Osteocyte (in vitro differentiated cells): Measurements from ENCODE around the gene MARS1. TPM values are rescaled to one million over a fixed set of nuclear protein-coding genes. Genes with fewer than 3 reads are reported as not detected.
A peak's percentile ranks its signal among the peaks of the same experiment; 100 is the strongest.

Source experiments
- DNase-seq: peaks from one replicate; pipeline ENCODE4 v3.0.0; 2021; ENCODE audit warnings: mixed read lengths; ENCODE audit not compliant: unreplicated experiment; ENCODE audit errors: extremely low spot score
- H3K27ac Mint-ChIP-seq: one replicate; pipeline ENCODE4 v1.8.0; 2021; ENCODE audit warnings: mild to moderate bottlenecking, mixed read lengths; ENCODE audit not compliant: unreplicated experiment
- H3K27me3 Mint-ChIP-seq: one replicate; pipeline ENCODE4 v1.8.0; 2021; ENCODE audit warnings: mixed read lengths; ENCODE audit not compliant: unreplicated experiment
- H3K36me3 Mint-ChIP-seq: one replicate; pipeline ENCODE4 v1.8.0; 2021; ENCODE audit warnings: mixed read lengths; ENCODE audit not compliant: unreplicated experiment
- H3K4me1 Mint-ChIP-seq: one replicate; pipeline ENCODE4 v1.8.0; 2021; ENCODE audit warnings: mixed read lengths; ENCODE audit not compliant: unreplicated experiment
- H3K4me3 Mint-ChIP-seq: one replicate; pipeline ENCODE4 v1.8.0; 2021; ENCODE audit warnings: mild to moderate bottlenecking, moderate library complexity, mixed read lengths; ENCODE audit not compliant: unreplicated experiment
- H3K9me3 Mint-ChIP-seq: one replicate; pipeline ENCODE4 v1.8.0; 2021; ENCODE audit warnings: mixed read lengths; ENCODE audit not compliant: unreplicated experiment
- CTCF ChIP-seq: fragments of 200-600 bp; sonication (generic); IDR thresholded peaks from 2 replicates; pipeline ENCODE4 v1.5.0; 2021; ENCODE audit warnings: antibody characterized with exemption, mild to moderate bottlenecking, moderate library complexity
- total RNA-seq: library from RNA; stranded (reverse); gene quantifications from 2 replicates; pipeline ENCODE4 v1.2.1, GENCODE V29; 2021

Gene MARS1
- total RNA-seq, 1 donor from 2014 or later: 401 TPM

DNA sequence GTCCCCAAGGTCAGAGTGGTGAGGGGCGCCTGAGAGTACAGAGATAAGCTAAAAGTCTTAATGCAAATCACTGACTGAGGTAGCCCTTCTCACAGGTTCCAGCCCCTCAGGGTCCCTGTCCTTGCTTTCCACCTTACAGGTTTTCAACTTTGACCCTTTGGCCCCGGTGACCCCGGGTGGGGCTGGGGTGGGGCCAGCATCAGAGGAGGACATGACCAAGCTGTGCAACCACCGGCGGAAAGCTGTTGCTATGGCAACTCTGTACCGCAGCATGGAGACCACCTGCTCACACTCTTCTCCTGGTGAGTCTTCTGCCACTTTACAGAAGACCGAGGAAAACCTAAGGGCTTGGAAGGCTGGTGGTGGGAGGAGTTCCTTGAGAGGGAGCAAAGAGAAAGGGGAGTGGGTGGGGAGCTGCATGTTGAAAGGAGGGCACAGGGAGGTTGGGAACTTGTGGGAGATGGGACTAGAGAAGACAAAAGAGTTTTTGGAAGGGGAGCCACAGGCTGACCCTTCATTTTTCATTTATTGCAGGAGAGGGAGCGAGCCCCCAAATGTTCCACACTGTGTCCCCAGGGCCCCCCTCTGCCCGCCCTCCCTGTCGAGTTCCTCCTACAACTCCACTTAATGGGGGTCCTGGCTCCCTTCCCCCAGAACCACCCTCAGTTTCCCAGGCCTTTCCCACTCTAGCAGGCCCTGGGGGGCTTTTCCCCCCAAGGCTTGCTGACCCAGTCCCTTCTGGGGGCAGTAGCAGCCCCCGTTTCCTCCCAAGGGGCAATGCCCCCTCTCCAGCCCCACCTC lies 37.1 kb downstream of the MARS1 start:
- Mint-ChIP-seq H3K4me3 (peak overlapping the region; percentile 99), H3K27me3 (no peaks in the 10 kb centered on the region), H3K4me1 (peaks cover 41% of the 10 kb centered on the region), H3K27ac (peak overlapping the region; percentile 97), H3K36me3 (peaks cover 23% of the 10 kb centered on the region), H3K9me3 (no peaks in the 10 kb centered on the region)
- TF ChIP-seq CTCF: no peak
- no peak for DNase-seq

DNA sequence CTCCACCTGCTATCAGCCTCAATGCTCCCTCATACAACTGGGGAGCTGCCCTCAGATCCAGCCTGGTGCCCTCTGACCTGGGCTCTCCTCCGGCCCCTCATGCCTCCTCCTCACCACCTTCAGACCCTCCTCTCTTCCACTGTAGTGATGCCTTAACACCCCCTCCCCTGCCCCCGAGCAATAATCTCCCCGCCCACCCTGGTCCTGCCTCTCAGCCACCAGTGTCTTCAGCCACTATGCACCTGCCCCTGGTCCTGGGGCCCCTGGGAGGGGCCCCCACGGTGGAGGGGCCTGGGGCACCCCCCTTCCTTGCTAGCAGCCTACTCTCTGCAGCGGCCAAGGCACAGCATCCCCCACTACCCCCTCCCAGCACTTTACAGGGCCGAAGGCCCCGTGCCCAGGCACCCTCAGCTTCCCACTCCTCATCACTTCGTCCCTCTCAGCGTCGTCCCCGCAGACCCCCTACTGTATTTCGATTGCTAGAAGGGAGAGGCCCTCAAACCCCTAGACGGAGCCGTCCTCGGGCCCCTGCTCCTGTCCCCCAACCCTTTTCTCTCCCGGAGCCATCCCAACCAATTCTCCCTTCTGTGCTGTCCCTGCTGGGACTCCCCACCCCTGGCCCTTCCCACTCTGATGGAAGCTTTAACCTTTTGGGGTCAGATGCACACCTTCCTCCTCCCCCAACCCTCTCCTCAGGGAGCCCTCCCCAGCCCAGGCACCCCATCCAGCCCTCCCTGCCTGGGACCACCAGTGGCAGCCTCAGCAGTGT lies 37.9 kb downstream of the MARS1 start:
- TF ChIP-seq CTCF: no peak
- Mint-ChIP-seq H3K4me3 (peak overlapping the region; percentile 26), H3K9me3 (no peaks in the 10 kb centered on the region), H3K4me1 (peaks cover 40% of the 10 kb centered on the region), H3K27ac (peak overlapping the region; percentile 23), H3K27me3 (no peaks in the 10 kb centered on the region), H3K36me3 (peaks cover 25% of the 10 kb centered on the region)
- no peak for DNase-seq

DNA sequence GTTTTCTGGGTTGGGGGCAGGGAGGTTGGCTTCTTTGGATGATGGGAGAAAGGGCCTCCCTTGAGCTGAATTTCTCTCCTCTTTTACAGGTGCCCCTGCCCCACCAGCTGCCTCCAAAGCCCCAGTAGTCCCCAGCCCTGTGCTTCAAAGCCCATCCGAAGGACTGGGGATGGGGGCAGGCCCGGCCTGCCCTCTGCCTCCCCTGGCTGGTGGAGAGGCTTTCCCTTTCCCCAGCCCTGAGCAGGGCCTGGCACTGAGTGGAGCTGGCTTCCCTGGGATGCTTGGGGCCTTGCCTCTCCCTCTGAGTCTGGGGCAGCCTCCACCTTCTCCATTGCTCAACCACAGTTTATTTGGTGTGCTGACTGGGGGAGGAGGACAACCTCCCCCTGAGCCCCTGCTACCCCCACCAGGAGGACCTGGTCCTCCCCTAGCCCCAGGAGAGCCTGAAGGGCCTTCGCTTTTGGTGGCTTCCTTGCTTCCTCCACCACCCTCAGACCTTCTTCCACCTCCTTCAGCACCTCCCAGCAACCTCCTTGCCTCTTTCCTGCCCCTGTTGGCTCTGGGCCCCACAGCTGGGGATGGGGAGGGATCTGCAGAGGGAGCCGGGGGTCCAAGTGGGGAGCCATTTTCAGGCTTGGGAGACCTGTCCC lies 38.7 kb downstream of the MARS1 start:
- no peaks in the 10 kb centered on the region for H3K9me3 Mint-ChIP-seq
- no peak for TF ChIP-seq CTCF
- no peak for DNase-seq
- H3K27me3 Mint-ChIP-seq: no peaks in the 10 kb centered on the region
- H3K4me3 Mint-ChIP-seq: no peak overlapping the region
- peaks cover 32% of the 10 kb centered on the region for H3K4me1 Mint-ChIP-seq
- peaks cover 30% of the 10 kb centered on the region for H3K36me3 Mint-ChIP-seq
- H3K27ac Mint-ChIP-seq: peak overlapping the region; percentile 34

DNA sequence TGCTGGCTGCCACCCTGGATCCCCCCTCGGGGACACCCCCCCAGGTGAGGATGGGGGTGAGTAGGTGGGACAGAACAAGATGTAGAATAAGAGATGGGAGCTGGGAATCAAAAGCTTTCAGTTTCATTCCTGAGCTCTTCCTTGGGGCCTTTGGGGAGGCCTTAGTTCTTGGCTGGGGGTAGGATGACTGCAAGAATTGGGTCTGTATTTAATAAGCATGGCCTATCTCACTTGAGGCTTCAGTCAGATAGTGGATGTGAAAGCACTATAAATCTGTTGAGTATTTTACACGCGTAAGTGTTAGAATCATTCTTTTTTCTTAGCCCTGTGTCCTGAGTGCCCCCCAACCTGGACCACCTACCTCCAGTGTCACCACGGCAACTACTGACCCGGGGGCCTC lies 39.3 kb downstream of the MARS1 start:
- DNase-seq: no peak
- peak overlapping the region; percentile 34 for H3K27ac Mint-ChIP-seq
- no peaks in the 10 kb centered on the region for H3K27me3 Mint-ChIP-seq
- no peak overlapping the region for H3K4me3 Mint-ChIP-seq
- no peak for TF ChIP-seq CTCF
- peaks cover 26% of the 10 kb centered on the region for H3K4me1 Mint-ChIP-seq
- peaks cover 33% of the 10 kb centered on the region for H3K36me3 Mint-ChIP-seq
- H3K9me3 Mint-ChIP-seq: no peaks in the 10 kb centered on the region

DNA sequence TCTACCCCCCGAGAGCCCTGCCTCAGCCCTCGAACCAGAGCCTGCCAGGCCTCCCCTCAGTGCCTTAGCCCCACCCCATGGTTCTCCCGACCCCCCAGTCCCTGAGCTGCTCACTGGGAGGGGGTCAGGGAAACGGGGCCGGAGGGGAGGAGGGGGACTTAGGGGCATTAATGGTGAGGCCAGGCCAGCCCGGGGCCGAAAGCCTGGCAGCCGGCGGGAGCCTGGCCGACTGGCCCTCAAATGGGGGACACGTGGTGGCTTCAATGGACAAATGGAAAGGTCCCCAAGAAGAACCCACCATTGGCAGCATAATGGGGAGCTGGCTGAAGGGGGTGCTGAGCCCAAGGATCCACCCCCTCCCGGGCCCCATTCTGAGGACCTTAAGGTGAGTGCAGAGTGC lies 40.3 kb downstream of the MARS1 start:
- no peak overlapping the region for H3K4me3 Mint-ChIP-seq
- no peaks in the 10 kb centered on the region for H3K27me3 Mint-ChIP-seq
- H3K4me1 Mint-ChIP-seq: peaks cover 22% of the 10 kb centered on the region
- H3K9me3 Mint-ChIP-seq: no peaks in the 10 kb centered on the region
- no peak for DNase-seq
- no peak overlapping the region for H3K27ac Mint-ChIP-seq
- H3K36me3 Mint-ChIP-seq: peaks cover 41% of the 10 kb centered on the region
- TF ChIP-seq CTCF: no peak
